Ovary (tissue), 3 donors: ENCODE measurements around the gene ELANE.

Experiments used
- POLR2A ChIP-seq: fragments of 450-650 bp; IDR thresholded peaks from one replicate; pipeline ENCODE4 v1.6.1; 2017; ENCODE audit warnings: antibody characterized with exemption, mild to moderate bottlenecking, moderate library complexity
- TF ChIP-seq, protein P1 (sequence below), 3 donors: fragments of 450-650 bp in 2 of 3; fragments of 200-600 bp in 1 of 3; IDR thresholded peaks; one replicate each; pipeline versions ENCODE4 v1.5.1 to v1.8.0; 2016 to 2022; ENCODE audit warnings: antibody characterized with exemption in 3 of 3, mild to moderate bottlenecking in 1 of 3
- donor health status: DM: no; HTN: no; CAD: no.

DNA sequence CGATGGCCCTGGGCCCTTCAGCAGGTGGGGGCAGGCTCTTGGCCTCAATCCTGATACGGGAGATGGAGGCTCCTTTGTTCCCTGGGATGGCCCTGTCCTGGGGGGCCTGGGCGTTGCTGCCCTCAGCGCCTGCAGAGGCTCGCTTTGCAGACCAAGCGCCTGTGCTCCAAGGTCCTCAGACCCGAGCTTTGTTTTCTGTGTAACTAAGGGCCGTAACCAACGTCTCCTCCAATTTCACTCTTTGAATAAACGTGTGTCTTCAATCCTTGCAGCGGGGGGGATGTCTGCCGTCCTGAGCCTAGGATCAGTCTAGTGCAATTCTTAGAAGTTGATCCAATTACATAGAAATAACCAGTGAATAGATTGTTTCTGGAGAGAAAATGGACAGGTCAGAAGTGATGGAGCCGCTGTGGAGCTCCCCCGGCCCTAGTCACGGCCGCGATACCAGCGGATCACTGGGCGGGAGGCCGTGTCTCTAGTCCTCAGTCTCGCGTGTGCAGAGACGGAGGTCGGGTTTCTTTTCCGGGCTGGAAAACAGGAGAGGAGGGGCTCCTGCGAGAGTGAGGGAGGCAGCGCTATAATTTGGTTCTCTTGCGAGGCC is 49.5 kb upstream of the ELANE start:
- TF ChIP-seq, protein P1, sequence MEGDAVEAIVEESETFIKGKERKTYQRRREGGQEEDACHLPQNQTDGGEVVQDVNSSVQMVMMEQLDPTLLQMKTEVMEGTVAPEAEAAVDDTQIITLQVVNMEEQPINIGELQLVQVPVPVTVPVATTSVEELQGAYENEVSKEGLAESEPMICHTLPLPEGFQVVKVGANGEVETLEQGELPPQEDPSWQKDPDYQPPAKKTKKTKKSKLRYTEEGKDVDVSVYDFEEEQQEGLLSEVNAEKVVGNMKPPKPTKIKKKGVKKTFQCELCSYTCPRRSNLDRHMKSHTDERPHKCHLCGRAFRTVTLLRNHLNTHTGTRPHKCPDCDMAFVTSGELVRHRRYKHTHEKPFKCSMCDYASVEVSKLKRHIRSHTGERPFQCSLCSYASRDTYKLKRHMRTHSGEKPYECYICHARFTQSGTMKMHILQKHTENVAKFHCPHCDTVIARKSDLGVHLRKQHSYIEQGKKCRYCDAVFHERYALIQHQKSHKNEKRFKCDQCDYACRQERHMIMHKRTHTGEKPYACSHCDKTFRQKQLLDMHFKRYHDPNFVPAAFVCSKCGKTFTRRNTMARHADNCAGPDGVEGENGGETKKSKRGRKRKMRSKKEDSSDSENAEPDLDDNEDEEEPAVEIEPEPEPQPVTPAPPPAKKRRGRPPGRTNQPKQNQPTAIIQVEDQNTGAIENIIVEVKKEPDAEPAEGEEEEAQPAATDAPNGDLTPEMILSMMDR (IDR thresholded peaks at IDR 0.05) = no peak
- TF ChIP-seq POLR2A = no peak
